Epithelial cell of esophagus (primary cell): ENCODE results near the gene SAP130.

Experiments
- DNase-seq: peaks from one replicate; pipeline ENCODE4 v3.0.0; 2010; ENCODE audit warnings: low read depth
- H3K4me3 ChIP-seq: 2 replicates; pipeline ENCODE4 v1.5.1; 2011; ENCODE audit warnings: mild to moderate bottlenecking, low read length, control low read depth
- TF ChIP-seq, protein P1 (sequence below): IDR thresholded peaks from 2 replicates; pipeline ENCODE4 v1.5.1; 2011; ENCODE audit warnings: low read depth, mild to moderate bottlenecking, low read length, control low read depth, inconsistent platforms; ENCODE audit not compliant: insufficient read depth; ENCODE audit errors: missing control alignments

The SAP130 gene

DNA sequence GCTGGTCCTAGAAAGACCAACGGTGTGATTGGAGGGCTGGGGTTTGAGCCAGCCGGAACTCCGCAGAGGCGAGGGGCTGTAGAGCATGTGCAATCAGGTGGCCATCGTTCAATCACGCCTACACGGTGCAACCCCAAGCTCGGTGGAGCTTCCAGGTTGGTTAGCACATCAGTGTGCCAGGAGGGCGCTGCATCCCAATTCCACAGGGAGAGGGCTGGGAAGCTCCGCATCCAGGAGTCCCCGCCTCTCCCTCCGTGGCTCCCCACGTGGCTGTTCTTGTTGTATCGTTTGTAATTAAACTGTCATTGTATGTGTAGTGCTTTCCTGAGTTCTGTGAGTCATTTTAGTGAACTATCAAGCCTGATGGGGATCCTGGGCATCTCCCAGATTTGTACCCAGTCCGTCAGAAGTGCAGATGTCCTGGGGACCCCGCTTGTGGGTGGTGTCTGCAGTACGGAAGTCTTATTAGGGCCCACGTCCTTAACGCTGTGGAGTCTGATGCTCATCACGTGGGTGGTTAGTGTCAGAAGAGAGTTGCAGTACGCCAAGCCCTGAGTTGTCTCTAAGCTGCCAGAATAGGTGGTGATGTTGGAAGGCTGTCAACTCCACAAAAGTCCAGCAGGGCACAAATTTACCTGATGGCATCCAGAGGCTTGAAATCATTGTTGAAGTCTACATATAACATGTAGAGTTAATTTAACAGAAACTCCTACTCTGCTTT, 121.5 kb downstream of the SAP130 start:
- DNase-seq = no peak
- TF ChIP-seq, protein P1, sequence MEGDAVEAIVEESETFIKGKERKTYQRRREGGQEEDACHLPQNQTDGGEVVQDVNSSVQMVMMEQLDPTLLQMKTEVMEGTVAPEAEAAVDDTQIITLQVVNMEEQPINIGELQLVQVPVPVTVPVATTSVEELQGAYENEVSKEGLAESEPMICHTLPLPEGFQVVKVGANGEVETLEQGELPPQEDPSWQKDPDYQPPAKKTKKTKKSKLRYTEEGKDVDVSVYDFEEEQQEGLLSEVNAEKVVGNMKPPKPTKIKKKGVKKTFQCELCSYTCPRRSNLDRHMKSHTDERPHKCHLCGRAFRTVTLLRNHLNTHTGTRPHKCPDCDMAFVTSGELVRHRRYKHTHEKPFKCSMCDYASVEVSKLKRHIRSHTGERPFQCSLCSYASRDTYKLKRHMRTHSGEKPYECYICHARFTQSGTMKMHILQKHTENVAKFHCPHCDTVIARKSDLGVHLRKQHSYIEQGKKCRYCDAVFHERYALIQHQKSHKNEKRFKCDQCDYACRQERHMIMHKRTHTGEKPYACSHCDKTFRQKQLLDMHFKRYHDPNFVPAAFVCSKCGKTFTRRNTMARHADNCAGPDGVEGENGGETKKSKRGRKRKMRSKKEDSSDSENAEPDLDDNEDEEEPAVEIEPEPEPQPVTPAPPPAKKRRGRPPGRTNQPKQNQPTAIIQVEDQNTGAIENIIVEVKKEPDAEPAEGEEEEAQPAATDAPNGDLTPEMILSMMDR = no peak
- H3K4me3 ChIP-seq = no peak overlapping the region

DNA sequence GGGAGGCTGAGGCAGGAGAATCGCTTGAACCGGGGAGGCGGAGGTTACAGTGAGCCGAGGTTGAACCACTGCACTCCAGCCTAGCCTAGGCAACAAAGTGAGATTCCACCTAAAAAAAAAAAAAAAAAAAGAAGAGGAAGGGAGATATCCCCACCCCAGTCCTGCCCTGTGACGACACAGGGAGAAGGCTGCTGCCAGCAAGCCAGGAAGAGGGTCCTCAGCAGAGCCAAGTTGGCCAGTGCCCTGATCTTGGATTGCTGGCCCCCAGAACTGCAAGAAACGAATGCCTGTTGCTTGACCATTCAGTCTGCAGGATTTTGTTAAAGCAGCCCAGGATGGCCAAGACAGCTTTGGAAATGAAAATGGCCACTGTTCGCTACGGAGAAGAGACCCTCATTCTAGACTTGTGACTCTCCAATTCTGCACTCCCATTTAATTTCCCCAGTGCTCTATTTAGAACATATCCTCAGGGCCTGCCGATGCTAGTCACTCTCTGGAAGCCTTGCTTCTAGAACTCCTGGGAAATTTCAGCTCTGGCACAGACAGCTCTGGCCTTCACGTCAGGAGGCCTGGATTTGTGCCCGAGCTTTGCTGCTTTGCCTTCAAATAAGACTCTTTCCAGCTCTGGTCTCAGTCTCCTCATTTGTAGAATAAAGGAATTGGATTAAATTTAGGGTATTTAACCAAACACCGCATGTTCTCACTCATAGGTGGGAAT, 126.4 kb downstream of the SAP130 start:
- DNase-seq = no peak
- no peak overlapping the region for H3K4me3 ChIP-seq
- TF ChIP-seq, protein P1 = no peak

DNA sequence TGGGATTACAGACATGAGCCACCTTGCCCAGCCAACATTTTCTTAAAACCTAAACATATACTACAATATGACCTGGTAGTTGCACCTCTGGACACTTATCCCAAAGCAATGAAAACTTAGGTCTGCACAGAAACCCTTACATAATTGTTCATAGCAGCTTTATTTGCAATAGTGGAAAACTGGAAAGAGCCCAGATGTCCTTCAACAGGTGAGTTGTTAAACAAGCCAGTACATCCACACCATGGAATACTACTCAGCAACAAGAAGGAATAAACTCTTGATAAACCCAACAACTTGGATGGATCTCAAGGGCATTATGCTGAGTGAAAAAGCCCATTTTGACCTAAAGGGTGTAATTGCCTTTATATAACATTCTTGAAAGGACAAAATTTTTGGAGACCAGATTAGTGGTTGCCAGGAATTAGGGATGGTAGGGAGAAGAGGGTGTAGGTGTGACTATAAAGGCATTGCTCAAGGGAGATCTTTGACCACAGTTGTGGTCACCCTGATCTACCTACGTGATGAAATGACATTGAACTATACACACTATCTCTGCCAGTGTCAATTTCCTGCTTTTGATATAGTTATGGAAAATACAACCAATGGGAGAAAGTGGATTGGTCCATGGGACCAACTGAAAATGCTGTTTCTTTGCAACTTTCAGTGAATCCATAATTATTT, 130.2 kb downstream of the SAP130 start:
- no peak for DNase-seq
- TF ChIP-seq, protein P1 = no peak
- H3K4me3 ChIP-seq = no peak overlapping the region

DNA sequence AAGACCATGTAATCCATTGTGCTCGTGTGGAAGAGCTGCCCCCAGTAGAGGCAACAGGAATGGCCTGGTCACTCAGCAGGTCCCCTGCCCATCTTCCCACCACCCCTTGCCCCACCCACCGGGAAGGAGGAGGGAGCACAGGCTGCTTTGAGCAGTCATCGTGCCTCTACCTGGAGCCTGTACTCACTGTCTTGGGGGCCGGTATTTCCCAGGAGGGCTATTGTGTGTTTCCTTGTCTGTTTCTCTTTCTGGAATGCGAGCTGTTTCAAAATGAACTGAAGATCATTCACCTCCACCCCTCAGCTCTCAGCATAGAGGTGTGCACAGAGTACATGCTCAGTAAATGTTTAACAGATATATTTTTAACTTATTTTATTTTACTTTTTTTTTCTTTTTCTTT, 134.4 kb downstream of the SAP130 start:
- TF ChIP-seq, protein P1 = no peak
- H3K4me3 ChIP-seq = no peak overlapping the region
- no peak for DNase-seq

DNA sequence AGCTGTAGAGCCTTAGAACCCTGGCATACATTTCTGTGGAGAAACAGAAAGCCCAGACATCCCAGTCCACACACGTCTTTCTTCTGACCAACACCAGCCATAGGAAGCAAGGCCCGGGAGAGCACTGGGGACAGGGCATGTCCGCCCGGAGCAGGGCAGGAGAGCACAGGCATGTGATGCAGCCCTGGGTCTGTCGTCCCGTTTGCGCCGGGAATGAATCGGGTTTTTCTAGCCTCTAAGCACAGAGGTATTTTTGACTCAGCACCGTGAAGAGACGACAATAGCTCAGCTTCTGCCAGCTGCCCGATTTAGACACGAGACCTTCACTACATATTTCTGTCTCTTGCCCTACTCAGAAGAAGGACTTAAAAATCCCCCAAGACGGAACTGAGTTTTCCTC, 134.8 kb downstream of the SAP130 start:
- DNase-seq = no peak
- H3K4me3 ChIP-seq = no peak overlapping the region

DNA sequence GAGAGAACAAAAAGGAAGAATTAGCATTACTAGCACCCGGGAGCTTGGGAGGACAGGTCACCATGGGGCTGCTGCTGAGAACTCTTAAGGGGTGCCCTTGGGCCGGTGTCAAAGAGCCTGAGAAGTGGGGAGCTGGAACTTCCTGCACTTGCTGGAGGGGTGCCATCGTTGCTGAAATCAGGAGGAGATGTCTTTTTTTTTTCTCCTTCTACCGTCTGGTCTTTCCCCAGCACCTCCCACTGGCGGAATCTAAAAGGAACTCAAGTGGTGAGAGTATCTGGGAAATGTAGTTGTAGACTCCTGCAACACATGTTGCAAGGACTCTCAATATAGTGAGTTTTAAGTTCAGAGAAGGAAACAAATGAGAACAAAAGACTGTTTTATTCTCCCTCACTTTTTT, 136.0 kb downstream of the SAP130 start:
- DNase-seq = no peak
- TF ChIP-seq, protein P1 = no peak
- no peak overlapping the region for H3K4me3 ChIP-seq

More for the DNA sequence above, 134.8 kb downstream of the SAP130 start:
- TF ChIP-seq, protein P1 = no peak
